Measurements from ENCODE around the gene SEC23IP.

The SEC23IP gene

GRCh38 chr10:119933179-119933578, 40.6 kb downstream of the SEC23IP start:
- no peak for DNase-seq (ENCODE audit: low read depth, low spot score)

- DNase-seq (ENCODE audit: low read depth, low spot score): no peak
Observed at GRCh38 chr10:119940487-119940886, 48.0 kb downstream of the SEC23IP start.

GRCh38 chr10:119942973-119943372, 50.4 kb downstream of the SEC23IP start:
- DNase-seq (ENCODE audit: low read depth, low spot score): no peak

- DNase-seq (ENCODE audit: low read depth, low spot score): no peak
Observed at GRCh38 chr10:119945805-119946204, 53.3 kb downstream of the SEC23IP start.

GRCh38 chr10:119947300-119947699, 54.8 kb downstream of the SEC23IP start:
- no peak for DNase-seq (ENCODE audit: low read depth, low spot score)

- no peak for DNase-seq (ENCODE audit: low read depth, low spot score)
Observed at GRCh38 chr10:119957451-119957850, 64.9 kb downstream of the SEC23IP start.

GRCh38 chr10:119962837-119963236, 70.3 kb downstream of the SEC23IP start:
- DNase-seq (ENCODE audit: low read depth, low spot score): no peak

GRCh38 chr10:119967066-119967465, 74.5 kb downstream of the SEC23IP start:
- no peak for DNase-seq (ENCODE audit: low read depth, low spot score)

- no peak for DNase-seq (ENCODE audit: low read depth, low spot score)
Observed at GRCh38 chr10:119969609-119970008, 77.1 kb downstream of the SEC23IP start.

GRCh38 chr10:119970107-119970506, 77.6 kb downstream of the SEC23IP start:
- DNase-seq (ENCODE audit: low read depth, low spot score): no peak

GRCh38 chr10:119970963-119971362, 78.4 kb downstream of the SEC23IP start:
- no peak for DNase-seq (ENCODE audit: low read depth, low spot score)

GRCh38 chr10:119973281-119973680, 80.8 kb downstream of the SEC23IP start:
- DNase-seq (ENCODE audit: low read depth, low spot score): no peak

GRCh38 chr10:119976421-119976820, 83.9 kb downstream of the SEC23IP start:
- DNase-seq (ENCODE audit: low read depth, low spot score): no peak

GRCh38 chr10:119980956-119981750, 88.6 kb downstream of the SEC23IP start:
- no peak for DNase-seq (ENCODE audit: low read depth, low spot score)

- no peak for DNase-seq (ENCODE audit: low read depth, low spot score)
Observed at GRCh38 chr10:119981826-119982225, 89.3 kb downstream of the SEC23IP start.

- no peak for DNase-seq (ENCODE audit: low read depth, low spot score)
Observed at GRCh38 chr10:119988333-119988732, 95.8 kb downstream of the SEC23IP start.

- DNase-seq (ENCODE audit: low read depth, low spot score): no peak
Observed at GRCh38 chr10:119989966-119990365, 97.4 kb downstream of the SEC23IP start.

- no peak for DNase-seq (ENCODE audit: low read depth, low spot score)
Observed at GRCh38 chr10:119991066-119991465, 98.5 kb downstream of the SEC23IP start.

- no peak for DNase-seq (ENCODE audit: low read depth, low spot score)
Observed at GRCh38 chr10:119991816-119992215, 99.3 kb downstream of the SEC23IP start.

Measured in smooth muscle cell of the brain vasculature (primary cell).